ENCODE data around the gene PTPRZ1. TPM values are rescaled to one million over a fixed set of nuclear protein-coding genes. Genes with fewer than 3 reads are reported as not detected.

Gene PTPRZ1
- total and polyA plus RNA-seq, 12 donors, result 0.17 to 19.1 (median 1.2) TPM

GRCh38 chr7:122040147-122040546 lies 167.2 kb downstream of the PTPRZ1 start:
- no peaks in the 10 kb centered on the region for H3K4me1 ChIP-seq (replicated peaks in 1 of 2)
- intact Hi-C loops (cut with DNase I), result no loop called here
- no peaks in the 10 kb centered on the region for H3K27me3 ChIP-seq
- H3K27ac ChIP-seq, result no peak overlapping the region
- DNase-seq, result no peak
- H3K4me3 ChIP-seq, result no peak overlapping the region
- no peak for TF ChIP-seq CTCF (IDR thresholded peaks at IDR 0.05)
- no peak for TF ChIP-seq POLR2A (IDR thresholded peaks at IDR 0.05)
- H3K9me3 ChIP-seq (replicated peaks in 1 of 3), result peaks cover 0 to 5% (median 0%) of the 10 kb centered on the region in 3 donors
- 83 to 93% (median 91%) methylated on average over 3 of the region's 3 CpGs for WGBS, 4 donors
- H3K36me3 ChIP-seq (replicated peaks in 1 of 2), result no peaks in the 10 kb centered on the region

GRCh38 chr7:122046402-122046801 lies 173.4 kb downstream of the PTPRZ1 start:
- no peak for TF ChIP-seq CTCF (IDR thresholded peaks at IDR 0.05)
- no peak for TF ChIP-seq POLR2A (IDR thresholded peaks at IDR 0.05)
- H3K27me3 ChIP-seq, result no peaks in the 10 kb centered on the region
- intact Hi-C loops (cut with DNase I), result no loop called here

GRCh38 chr7:122054393-122054792 lies 181.4 kb downstream of the PTPRZ1 start:
- WGBS, 4 donors, result 79 to 92% (median 88%) methylated on average over 1 of the region's 1 CpG
- H3K9me3 ChIP-seq (replicated peaks in 1 of 3), result no peaks in the 10 kb centered on the region

More at GRCh38 chr7:122046402-122046801, 173.4 kb downstream of the PTPRZ1 start:
- DNase-seq, result no peak
- Histone ChIP-seq H3K4me1 (replicated peaks in 1 of 2) (no peaks in the 10 kb centered on the region), H3K36me3 (replicated peaks in 1 of 2) (no peaks in the 10 kb centered on the region), H3K27ac (no peak overlapping the region), H3K9me3 (replicated peaks in 1 of 3) (peaks cover 0 to 5% (median 0%) of the 10 kb centered on the region in 3 donors), H3K4me3 (no peak overlapping the region)
- 83 to 93% (median 91%) methylated on average over 3 of the region's 3 CpGs for WGBS, 4 donors

GRCh38 chr7:122055073-122055472 lies 182.1 kb downstream of the PTPRZ1 start:
- Histone ChIP-seq H3K4me3 (no peak overlapping the region), H3K9me3 (replicated peaks in 1 of 3) (no peaks in the 10 kb centered on the region), H3K4me1 (replicated peaks in 1 of 2) (no peaks in the 10 kb centered on the region), H3K27me3 (no peaks in the 10 kb centered on the region), H3K27ac (no peak overlapping the region), H3K36me3 (replicated peaks in 1 of 2) (no peaks in the 10 kb centered on the region)
- WGBS, 4 donors, result 63 to 67% (median 66%) methylated on average over 1 of the region's 1 CpG
- no peak for DNase-seq
- intact Hi-C loops (cut with DNase I), result no loop called here
- TF ChIP-seq CTCF (IDR thresholded peaks at IDR 0.05) (no peak), POLR2A (IDR thresholded peaks at IDR 0.05) (no peak)

More at GRCh38 chr7:122054393-122054792, 181.4 kb downstream of the PTPRZ1 start:
- no peak for DNase-seq
- Histone ChIP-seq H3K27me3 (no peaks in the 10 kb centered on the region), H3K36me3 (replicated peaks in 1 of 2) (no peaks in the 10 kb centered on the region), H3K4me1 (replicated peaks in 1 of 2) (no peaks in the 10 kb centered on the region), H3K4me3 (no peak overlapping the region), H3K27ac (no peak overlapping the region)
- intact Hi-C loops (cut with DNase I), result no loop called here
- TF ChIP-seq CTCF (IDR thresholded peaks at IDR 0.05), result no peak
- no peak for TF ChIP-seq POLR2A (IDR thresholded peaks at IDR 0.05)

Data from adrenal gland (tissue), 12 donors.